Ovary (tissue), 3 donors: ENCODE results near the gene PHACTR3.

Experiments used
- CTCF ChIP-seq, 3 donors: fragments of 450-650 bp in 2 of 3; fragments of 200-600 bp in 1 of 3; IDR thresholded peaks; one replicate each; pipeline versions ENCODE4 v1.5.1 to v1.8.0; 2016 to 2022; ENCODE audit warnings: antibody characterized with exemption in 3 of 3, mild to moderate bottlenecking in 1 of 3
- EP300 ChIP-seq: sonication (generic); formaldehyde crosslinking; IDR thresholded peaks from one replicate; pipeline ENCODE4 v1.6.1; 2017; ENCODE audit warnings: antibody characterized with exemption
- POLR2A ChIP-seq: fragments of 450-650 bp; IDR thresholded peaks from one replicate; pipeline ENCODE4 v1.6.1; 2017; ENCODE audit warnings: antibody characterized with exemption, mild to moderate bottlenecking, moderate library complexity
- donor health status: DM: no; HTN: no; CAD: no.

- TF ChIP-seq CTCF (IDR thresholded peaks at IDR 0.05) (no peak), POLR2A (no peak), EP300 (no peak)
Observed at GRCh38 chr20:59643615-59644061, 39.3 kb downstream of the PHACTR3 start.
